HUDEP-2 (cell line): ENCODE results near the gene RUVBL2.
"Not testable (repeated sequence)": the region's sequence is repeated elsewhere in the genome, so short reads cannot be mapped to it uniquely, and the experiment has no call there.

Source experiments
- DNase-seq, 76 experiments: peaks; one replicate each; lab custom pipeline; 2025; ENCODE audit not compliant: unreplicated experiment in 76 of 76; lab: John Stamatoyannopoulos, UW

The RUVBL2 gene

GRCh38 chr19:49038557-49039276 lies 45.0 kb downstream of the RUVBL2 start:
- not testable (repeated sequence) for DNase-seq

- not testable (repeated sequence) for DNase-seq
These were observed 46.0 kb downstream of the RUVBL2 start for GRCh38 chr19:49039736-49040135.

GRCh38 chr19:49042177-49042576 lies 48.5 kb downstream of the RUVBL2 start:
- no peak for DNase-seq

- DNase-seq: not testable (repeated sequence)
These were observed 49.0 kb downstream of the RUVBL2 start for GRCh38 chr19:49042666-49043065.

GRCh38 chr19:49043548-49043947 lies 49.9 kb downstream of the RUVBL2 start, which contains the start of gene CGB5:
Gene CGB5, plus strand, starts transcription at chr19:49043848. Its CDS starts 362 bp downstream, at chr19:49044210.
- DNase-seq: not testable (repeated sequence)

GRCh38 chr19:49049011-49049410 lies 55.3 kb downstream of the RUVBL2 start, which contains the start of gene CGB8:
Gene CGB8, minus strand, starts transcription at chr19:49049111. Its CDS starts 372 bp downstream, at chr19:49048739.
- DNase-seq: not testable (repeated sequence)

- DNase-seq: not testable (repeated sequence)
These were observed 56.1 kb downstream of the RUVBL2 start for GRCh38 chr19:49049834-49050233.

- DNase-seq: not testable (repeated sequence)
These were observed 56.8 kb downstream of the RUVBL2 start for GRCh38 chr19:49050376-49051033.

- peak in 30 of 76 experiments; percentile 7 to 65 (median 37) for DNase-seq
These were observed 62.6 kb downstream of the RUVBL2 start for GRCh38 chr19:49056101-49056901.

GRCh38 chr19:49056902-49057596 lies 63.4 kb downstream of the RUVBL2 start:
- not testable (repeated sequence) for DNase-seq

GRCh38 chr19:49057636-49058234 lies 64.0 kb downstream of the RUVBL2 start, which contains the start of gene CGB7:
Gene CGB7, minus strand, starts transcription at chr19:49057749. Its CDS starts 2,374 bp downstream, at chr19:49055375.
- DNase-seq: peak in 1 of 76 experiments; percentile 6

- peak in 10 of 76 experiments; percentile 7 to 31 (median 18) for DNase-seq
These were observed 64.9 kb downstream of the RUVBL2 start for GRCh38 chr19:49058562-49058961.

GRCh38 chr19:49059053-49059452 lies 65.4 kb downstream of the RUVBL2 start:
- DNase-seq: no peak

- DNase-seq: no peak
These were observed 67.3 kb downstream of the RUVBL2 start for GRCh38 chr19:49061000-49061399.

- DNase-seq: no peak
These were observed 67.8 kb downstream of the RUVBL2 start for GRCh38 chr19:49061445-49061844.

GRCh38 chr19:49064029-49064629 lies 70.4 kb downstream of the RUVBL2 start:
- no peak for DNase-seq

GRCh38 chr19:49064768-49065611 lies 71.3 kb downstream of the RUVBL2 start, which contains the start of gene NTF4:
Gene NTF4, minus strand, starts transcription at chr19:49064818. Its CDS starts 2,821 bp downstream, at chr19:49061997.
- DNase-seq: no peak
